ENCODE data around the gene PEPD.
"Not testable (repeated sequence)": the region's sequence is repeated elsewhere in the genome, so short reads cannot be mapped to it uniquely, and the experiment has no call there.

GRCh38 chr19:33555726-33556125, 34.1 kb upstream of the PEPD start:
- TF ChIP-seq, protein P1, sequence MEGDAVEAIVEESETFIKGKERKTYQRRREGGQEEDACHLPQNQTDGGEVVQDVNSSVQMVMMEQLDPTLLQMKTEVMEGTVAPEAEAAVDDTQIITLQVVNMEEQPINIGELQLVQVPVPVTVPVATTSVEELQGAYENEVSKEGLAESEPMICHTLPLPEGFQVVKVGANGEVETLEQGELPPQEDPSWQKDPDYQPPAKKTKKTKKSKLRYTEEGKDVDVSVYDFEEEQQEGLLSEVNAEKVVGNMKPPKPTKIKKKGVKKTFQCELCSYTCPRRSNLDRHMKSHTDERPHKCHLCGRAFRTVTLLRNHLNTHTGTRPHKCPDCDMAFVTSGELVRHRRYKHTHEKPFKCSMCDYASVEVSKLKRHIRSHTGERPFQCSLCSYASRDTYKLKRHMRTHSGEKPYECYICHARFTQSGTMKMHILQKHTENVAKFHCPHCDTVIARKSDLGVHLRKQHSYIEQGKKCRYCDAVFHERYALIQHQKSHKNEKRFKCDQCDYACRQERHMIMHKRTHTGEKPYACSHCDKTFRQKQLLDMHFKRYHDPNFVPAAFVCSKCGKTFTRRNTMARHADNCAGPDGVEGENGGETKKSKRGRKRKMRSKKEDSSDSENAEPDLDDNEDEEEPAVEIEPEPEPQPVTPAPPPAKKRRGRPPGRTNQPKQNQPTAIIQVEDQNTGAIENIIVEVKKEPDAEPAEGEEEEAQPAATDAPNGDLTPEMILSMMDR (IDR thresholded peaks at IDR 0.05; ENCODE audit: extremely low read depth in 1 of 2, insufficient read depth in 1 of 2, low read depth in 1 of 2, low read length in 2 of 2): not testable (repeated sequence)
- not testable (repeated sequence) for TF ChIP-seq POLR2AphosphoS5 (IDR thresholded peaks at IDR 0.05; ENCODE audit: insufficient read depth, low read depth, low read length)
